Adrenal gland (tissue), 12 donors: ENCODE measurements around the gene CCNA1. TPM values are rescaled to one million over a fixed set of nuclear protein-coding genes. Genes with fewer than 3 reads are reported as not detected.

ENCODE experiments used
- DNase-seq, 7 donors: peaks; one replicate each; pipeline ENCODE4 v3.0.0-alpha.2; 2019 to 2020
- H3K27ac ChIP-seq, 5 donors: fragments of 200-600 bp; sonication (generic) in 4 of 5; 1 replicate in 3 of 5; 2 replicates in 2 of 5; pipeline versions ENCODE4 v1.5.1 to v1.8.0; 2016 to 2020; ENCODE audit warnings: mild to moderate bottlenecking in 1 of 5
- H3K27me3 ChIP-seq: fragments of 200-600 bp; 2 replicates; pipeline ENCODE4 v1.8.0; 2021
- H3K36me3 ChIP-seq, 2 donors: fragments of 200-600 bp; replicated peaks in 1 of 2; 1 replicate in 1 of 2; 2 replicates in 1 of 2; pipeline versions ENCODE4 v1.5.1 to v1.8.0; 2018 to 2022
- H3K4me1 ChIP-seq, 2 donors: fragments of 200-600 bp; replicated peaks in 1 of 2; 1 replicate in 1 of 2; 2 replicates in 1 of 2; pipeline versions ENCODE4 v1.5.1 to v1.8.0; 2018 to 2021
- H3K4me3 ChIP-seq, 4 donors: fragments of 200-600 bp; sonication (generic) in 3 of 4; one replicate each; pipeline ENCODE4 v1.5.1; 2016 to 2018
- H3K9me3 ChIP-seq, 3 donors: fragments of 200-600 bp; sonication (generic) in 1 of 3; replicated peaks in 1 of 3; 1 replicate in 2 of 3; 2 replicates in 1 of 3; pipeline versions ENCODE4 v1.5.1 to v1.8.0; 2016 to 2021
- CTCF ChIP-seq, 6 experiments: fragments of 450-650 bp in 4 of 6; fragments of 200-600 bp in 2 of 6; sonication (generic) in 1 of 6; IDR thresholded peaks; 1 replicate in 5 of 6; 2 replicates in 1 of 6; pipeline versions ENCODE4 v1.5.1 to v1.8.0; 2016 to 2021; ENCODE audit warnings: antibody characterized with exemption in 6 of 6, mild to moderate bottlenecking in 2 of 6, moderate library complexity in 1 of 6
- POLR2A ChIP-seq, 2 donors: fragments of 450-650 bp; IDR thresholded peaks; one replicate each; pipeline ENCODE4 v1.6.1; 2017; ENCODE audit warnings: antibody characterized with exemption in 2 of 2, mild to moderate bottlenecking in 2 of 2, moderate library complexity in 1 of 2
- WGBS, 4 donors: extraction: QIAGEN DNeasy Blood & Tissue Kit in 2 of 4; methylation state at CpG; one replicate each; pipeline versions ENCODE4 v1.1.5 to v1.1.7; 2013 to 2017; 5-methylcytosine and 5-hydroxymethylcytosine counted together
- intact Hi-C, 2 donors: fragments of 100-400 bp; cut with DNase I; formaldehyde crosslinking; loops; one replicate each; pipeline versions ENCODE4 v1.14.1 to v1.15.0; 2022 to 2023
- polyA plus RNA-seq, 3 donors: library from polyadenylated mRNA; stranded (reverse); fragments of 200-250 nt in 2 of 3; fragments of 350-450 nt in 1 of 3; fragmentation: Illumina TruSeq in 1 of 3; extraction: RNeasy Lipid Tissue Mini Kit (QIAGEN cat#74804) in 1 of 3; gene quantifications; one replicate each; pipeline ENCODE4 v1.2.3, GENCODE V29; 2013 to 2014
- total RNA-seq, 9 donors: library from RNA; depleted of rRNA in 4 of 9; stranded (reverse); fragments of >200 nt in 4 of 9; fragments of 120-200 nt in 1 of 9; fragmentation: NEBNext Ultra II Directional in 1 of 9; extraction: Animal tissue kit (Norgen Biotek cat#: 25700) in 1 of 9; gene quantifications; one replicate each; pipeline versions ENCODE4 v1.1.0 to v1.2.4, GENCODE V29; 2013 to 2023
- donor health status: healthy with polysubstance abuse.
- donor health status: Bipolar disorder and iron deficiency.
- donor health status: DM: yes; HTN: yes; CAD: no.
- donor health status: DM: no; HTN: no; CAD: no.
- donor health status: DM: no; HTN: no; CAD: no.
- donor health status: DM: yes; HTN: yes; CAD: no.

CCNA1 gene
- total and polyA plus RNA-seq, 12 donors = 0.11 to 1.8 (median 0.42) TPM; not detected in 1

DNA sequence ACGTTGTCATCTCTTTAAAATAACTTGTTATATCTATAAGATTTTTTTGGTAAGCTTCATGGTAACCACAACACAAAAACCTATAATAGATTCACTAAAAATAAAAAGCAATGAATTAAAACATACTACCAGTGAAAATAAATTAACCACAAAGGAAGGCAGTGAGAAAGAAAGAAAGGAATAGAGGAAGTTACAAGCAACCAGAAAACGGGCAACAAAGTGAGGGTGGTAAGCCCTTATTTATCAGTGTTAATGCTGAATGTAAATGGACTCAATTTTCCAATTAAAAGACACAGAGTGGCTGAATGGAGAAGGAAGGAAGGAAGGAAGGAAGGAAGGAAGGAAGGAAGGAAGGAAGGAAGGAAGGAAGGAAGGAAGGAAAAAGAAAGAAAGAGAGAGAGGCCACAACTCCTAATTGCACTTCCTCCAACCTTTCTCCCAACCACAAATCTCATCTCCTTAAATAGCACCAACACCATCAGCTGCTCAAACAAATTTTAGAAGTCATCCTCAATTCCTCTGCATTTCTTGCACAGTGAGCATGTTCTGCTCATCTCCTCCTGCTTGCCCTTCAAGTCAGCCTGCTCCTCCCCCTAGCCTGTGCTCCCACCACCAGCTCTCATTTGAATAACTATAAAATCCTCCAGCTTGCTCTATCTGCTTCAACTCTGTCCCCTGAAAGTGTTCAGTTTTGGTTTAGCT, 48.6 kb downstream of the CCNA1 start:
- intact Hi-C loops = no loop called here
- 51 to 57% (median 54%) methylated on average over 2 of the region's 2 CpGs for WGBS, 4 donors
- no peak overlapping the region for H3K27ac ChIP-seq

GRCh38 chr13:36490055-36490454, 57.8 kb downstream of the CCNA1 start:
- no peaks in the 10 kb centered on the region for H3K9me3 ChIP-seq
- no peaks in the 10 kb centered on the region for H3K4me1 ChIP-seq
- no peaks in the 10 kb centered on the region for H3K27me3 ChIP-seq
- H3K36me3 ChIP-seq = no peaks in the 10 kb centered on the region
- TF ChIP-seq CTCF (IDR thresholded peaks at IDR 0.05) (no peak), POLR2A (IDR thresholded peaks at IDR 0.05) (no peak)
- intact Hi-C loops = no loop called here
- H3K27ac ChIP-seq = no peak overlapping the region
- H3K4me3 ChIP-seq = no peak overlapping the region
- no peak for DNase-seq

More for the DNA sequence above, 48.6 kb downstream of the CCNA1 start:
- no peak for TF ChIP-seq CTCF (IDR thresholded peaks at IDR 0.05)
- no peak for TF ChIP-seq POLR2A (IDR thresholded peaks at IDR 0.05)
- Histone ChIP-seq H3K27me3 (no peaks in the 10 kb centered on the region), H3K4me3 (no peak overlapping the region), H3K9me3 (no peaks in the 10 kb centered on the region), H3K36me3 (no peaks in the 10 kb centered on the region), H3K4me1 (no peaks in the 10 kb centered on the region)
- no peak for DNase-seq

Other genes starting within 250 kb of the CCNA1 start
- gene SOHLH2, start 217.9 kb upstream of the CCNA1 start, total RNA-seq = 1 to 10 TPM in 3 of 9 donors, under 1 TPM in 3, not detected in 3; 0.18 to 1.6 (median 0.80) TPM
- gene SOHLH2, start 217.9 kb upstream of the CCNA1 start, polyA plus RNA-seq = 1 to 10 TPM in 1 of 3 donors, under 1 TPM in 2; 0.26 to 1.4 (median 0.67) TPM
- 1 to 10 TPM in 7 of 9 donors, under 1 TPM in 2; 0.18 to 3.7 (median 1.7) TPM for gene CCDC169, start 134.7 kb upstream of the CCNA1 start, total RNA-seq
- gene CCDC169, start 134.7 kb upstream of the CCNA1 start, polyA plus RNA-seq = 1 to 10 TPM in 1 of 3 donors, under 1 TPM in 2; 0.37 to 2.5 (median 0.40) TPM
- gene SPART, start 86.1 kb upstream of the CCNA1 start, total RNA-seq = 100 to 1,000 TPM in 3 of 9 donors, 10 to 100 TPM in 6; 56.0 to 208 (median 92.1) TPM
- 100 to 1,000 TPM in 1 of 3 donors, 10 to 100 TPM in 2; 29.2 to 314 (median 31.6) TPM for gene SPART, start 86.1 kb upstream of the CCNA1 start, polyA plus RNA-seq
- gene SERTM1, start 241.5 kb downstream of the CCNA1 start, total RNA-seq = 1 to 10 TPM in 1 of 9 donors, under 1 TPM in 7, not detected in 1; 0.07 to 2.4 (median 0.61) TPM
- 1 to 10 TPM in 1 of 3 donors, under 1 TPM in 2; 0.51 to 3.5 (median 0.88) TPM for gene SERTM1, start 241.5 kb downstream of the CCNA1 start, polyA plus RNA-seq